ENCODE results near the gene OPRM1. TPM values are rescaled to one million over a fixed set of nuclear protein-coding genes. Genes with fewer than 3 reads are reported as not detected.

The OPRM1 gene
- total RNA-seq, 1 experiment from 2014 or later: not detected

- CTCF ChIA-PET: no interaction called here
- Histone ChIP-seq H3K9me3 (ENCODE audit: control insufficient read depth, insufficient read depth, low read depth, low read length) (no peaks in the 10 kb centered on the region), H3K27me3 (ENCODE audit: control insufficient read depth, insufficient read depth, low read length) (no peaks in the 10 kb centered on the region), H3K36me3 (ENCODE audit: control insufficient read depth, insufficient read depth, low read length) (no peaks in the 10 kb centered on the region), H3K4me1 (ENCODE audit: control insufficient read depth, insufficient read depth, low read length) (no peaks in the 10 kb centered on the region), H3K27ac (ENCODE audit: low read length) (no peak overlapping the region), H3K4me3 (ENCODE audit: low read depth in 2 of 2, low read length in 2 of 2) (no peak overlapping the region)
- DNase-seq (ENCODE audit: low read depth, low spot score) (no peak), ATAC-seq (no peak)
- intact Hi-C loops (cut with micrococcal nuclease; ENCODE audit: unreplicated experiment) (no loop called here), in situ Hi-C loops (cut with HindIII; ENCODE audit: low pct_unique_long_range_greater_than_20kb, low sequenced_read_pairs) (no loop called here)
- no peak for TF ChIP-seq CTCF (IDR thresholded peaks at IDR 0.05)
- no peak for TF ChIP-seq POLR2AphosphoS5 (IDR thresholded peaks at IDR 0.05; ENCODE audit: low read depth, low read length)
- no peak for TF ChIP-seq REST (IDR thresholded peaks at IDR 0.05; ENCODE audit: insufficient read depth in 1 of 2, low read depth in 2 of 2, low read length in 1 of 2)
- TF ChIP-seq SIN3A (IDR thresholded peaks at IDR 0.05; ENCODE audit: borderline replicate concordance, insufficient read depth, low read depth, low read length): no peak
- no peak for TF ChIP-seq TCF7L2 (IDR thresholded peaks at IDR 0.05; ENCODE audit: low read depth, low read length)
- BruUV-seq (replicated peaks): no TSS peak
- POLR2A ChIA-PET: no interaction called here
Observed at GRCh38 chr6:154268486-154268885, 229.4 kb downstream of the OPRM1 start.

GRCh38 chr6:154274168-154274567 is 235.1 kb downstream of the OPRM1 start:
- intact Hi-C loops (cut with micrococcal nuclease; ENCODE audit: unreplicated experiment): no loop called here
- in situ Hi-C loops (cut with HindIII; ENCODE audit: low pct_unique_long_range_greater_than_20kb, low sequenced_read_pairs): no loop called here
- no TSS peak for BruUV-seq (replicated peaks)

More at GRCh38 chr6:154274168-154274567, 235.1 kb downstream of the OPRM1 start:
- ATAC-seq (no peak), DNase-seq (ENCODE audit: low read depth, low spot score) (no peak)
- Histone ChIP-seq H3K4me1 (ENCODE audit: control insufficient read depth, insufficient read depth, low read length) (no peaks in the 10 kb centered on the region), H3K36me3 (ENCODE audit: control insufficient read depth, insufficient read depth, low read length) (no peaks in the 10 kb centered on the region), H3K27me3 (ENCODE audit: control insufficient read depth, insufficient read depth, low read length) (no peaks in the 10 kb centered on the region), H3K9me3 (ENCODE audit: control insufficient read depth, insufficient read depth, low read depth, low read length) (no peaks in the 10 kb centered on the region), H3K27ac (ENCODE audit: low read length) (no peak overlapping the region), H3K4me3 (ENCODE audit: low read depth in 2 of 2, low read length in 2 of 2) (no peak overlapping the region)
- POLR2A ChIA-PET: no interaction called here
- CTCF ChIA-PET: no interaction called here
- TF ChIP-seq POLR2AphosphoS5 (IDR thresholded peaks at IDR 0.05; ENCODE audit: low read depth, low read length) (no peak), SIN3A (IDR thresholded peaks at IDR 0.05; ENCODE audit: borderline replicate concordance, insufficient read depth, low read depth, low read length) (no peak), TCF7L2 (IDR thresholded peaks at IDR 0.05; ENCODE audit: low read depth, low read length) (no peak), REST (IDR thresholded peaks at IDR 0.05; ENCODE audit: insufficient read depth in 1 of 2, low read depth in 2 of 2, low read length in 1 of 2) (no peak), CTCF (IDR thresholded peaks at IDR 0.05) (no peak)
